Activated effector memory CD4-positive, alpha-beta T cell treated with anti-CD3 and anti-CD28 coated beads, Interleukin-2, amount 50 U/mL, for 16 hours (primary cell): ENCODE results near the gene MAEA.
"Not testable (repeated sequence)": the region's sequence is repeated elsewhere in the genome, so short reads cannot be mapped to it uniquely, and the experiment has no call there.

Experiments
- DNase-seq: peaks from one replicate; pipeline ENCODE4 v3.0.0-alpha.2; 2020

Gene MAEA

GRCh38 chr4:1279253-1279652 is 10.4 kb upstream of the MAEA start:
- peak; percentile 31 for DNase-seq

DNA sequence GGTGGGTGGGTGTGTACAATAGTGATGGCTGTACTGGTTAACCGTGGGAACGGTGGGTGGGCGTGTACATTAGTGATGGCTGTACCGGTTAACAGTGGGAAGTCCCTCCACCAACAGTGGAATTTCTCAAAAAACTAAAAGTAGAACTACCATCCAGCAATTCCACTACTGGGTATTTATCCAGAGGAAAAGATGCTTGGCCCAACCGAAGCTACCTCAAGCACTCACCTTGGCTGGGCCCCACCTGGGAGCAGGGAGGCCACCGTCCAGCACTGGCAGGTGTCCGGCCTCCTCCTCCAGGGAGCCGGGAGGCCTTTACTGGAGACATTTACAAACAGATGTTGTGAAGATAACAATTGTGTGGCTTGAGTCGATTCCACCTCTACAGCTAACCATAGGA is 6.0 kb upstream of the MAEA start:
- peak; percentile 51 for DNase-seq

- DNase-seq, result peak; percentile 45
Measured at GRCh38 chr4:1285151-1285789, 4.4 kb upstream of the MAEA start.

GRCh38 chr4:1285790-1286553 is 3.7 kb upstream of the MAEA start:
- DNase-seq, result peak; percentile 76

DNA sequence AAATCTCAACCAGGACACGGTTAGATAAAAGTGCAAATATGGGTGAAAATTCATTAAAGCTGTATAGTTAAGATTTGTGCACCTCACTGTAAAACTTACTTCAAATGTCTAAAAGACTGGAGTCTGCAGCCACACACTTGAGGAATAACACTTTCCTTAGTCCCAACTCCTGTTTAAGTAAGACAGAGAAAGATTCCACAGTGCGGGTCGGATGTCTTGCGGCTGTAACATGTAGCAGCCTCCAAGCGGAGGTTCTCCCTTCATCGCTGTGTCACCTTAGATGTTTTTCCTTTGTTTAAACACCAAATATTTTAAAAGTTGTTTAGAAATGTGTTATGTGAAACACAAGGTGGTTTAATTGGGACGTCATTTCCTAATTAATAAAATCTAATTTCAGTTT is 905 bp upstream of the MAEA start:
- DNase-seq, result no peak

GRCh38 chr4:1290165-1290977 is 680 bp downstream of the MAEA start:
- DNase-seq, result peak; percentile 68

GRCh38 chr4:1291091-1291490 is 1.4 kb downstream of the MAEA start:
- peak; percentile 59 for DNase-seq

DNA sequence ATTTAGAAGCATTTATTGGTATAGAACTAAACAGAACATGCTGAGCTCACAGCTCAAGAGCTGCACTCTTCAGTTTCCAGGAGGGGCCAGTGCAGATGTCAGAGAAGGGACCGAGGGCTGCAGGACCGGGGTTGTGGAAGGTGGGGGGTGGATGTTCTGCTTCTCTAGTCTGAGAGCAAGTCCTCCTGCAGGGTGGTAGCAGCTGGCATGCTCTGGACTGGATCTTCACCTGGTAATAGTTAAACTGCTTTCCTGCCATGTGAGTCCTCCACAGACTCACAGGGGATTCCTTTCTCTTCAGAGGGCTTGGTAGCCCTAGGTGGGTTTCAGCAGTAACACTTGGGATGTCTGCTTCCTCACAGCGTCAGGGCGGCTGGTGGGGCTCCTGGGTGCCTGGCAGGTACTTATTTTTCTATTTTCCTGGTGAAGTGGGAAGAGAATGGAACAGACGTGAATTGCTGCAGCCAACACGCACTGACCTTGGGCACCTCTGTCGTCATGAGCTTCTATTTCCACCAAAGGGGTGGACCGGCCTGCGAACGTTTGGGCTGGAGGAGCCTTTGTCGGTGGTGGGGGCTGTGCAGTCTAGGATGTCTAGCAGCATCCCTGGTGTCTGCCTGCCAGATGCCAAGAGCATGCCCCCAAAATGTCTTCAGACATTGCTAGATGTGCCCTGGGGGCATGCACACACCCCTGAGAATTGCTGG is 2.5 kb downstream of the MAEA start:
- DNase-seq, result peak; percentile 54

DNA sequence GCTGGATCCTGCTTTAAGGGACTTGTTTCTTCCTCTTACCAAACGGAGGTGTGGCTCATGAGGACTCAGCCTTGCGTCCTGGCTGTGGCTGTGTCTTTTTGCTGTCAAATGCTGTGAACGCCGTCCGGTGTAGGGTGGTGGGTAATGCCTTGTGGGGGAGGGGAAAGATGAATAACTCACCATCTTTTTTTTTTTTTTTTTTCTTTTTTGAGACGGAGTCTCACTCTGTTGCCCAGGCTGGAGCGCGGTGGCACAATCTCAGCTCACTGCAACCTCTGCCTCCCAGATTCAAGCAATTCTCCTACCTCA is 3.0 kb downstream of the MAEA start:
- not testable (repeated sequence) for DNase-seq

DNA sequence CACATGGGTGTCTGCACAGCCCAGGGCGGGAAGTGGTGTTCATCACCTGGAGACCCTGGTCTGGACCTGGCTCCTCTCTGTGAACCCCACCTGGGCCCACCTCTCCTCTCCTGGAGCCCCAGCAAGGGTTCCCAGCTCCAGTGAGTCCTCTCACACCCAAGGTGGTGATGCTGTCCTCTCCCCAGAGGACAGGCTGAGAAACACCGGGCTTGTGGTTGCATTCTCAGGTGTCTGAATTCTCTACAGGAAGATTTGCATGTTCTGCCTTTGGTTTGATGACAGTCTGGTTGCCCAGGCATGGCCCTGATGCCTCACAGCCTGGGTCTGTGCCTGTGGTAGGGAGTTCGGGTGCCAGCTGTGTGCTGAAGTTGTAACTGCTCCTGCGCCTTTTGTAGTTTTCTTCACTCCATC is 3.8 kb downstream of the MAEA start:
- DNase-seq, result peak; percentile 49

- peak; percentile 44 for DNase-seq
Measured at GRCh38 chr4:1293991-1294390, 4.3 kb downstream of the MAEA start.

GRCh38 chr4:1294424-1294823 is 4.7 kb downstream of the MAEA start:
- peak; percentile 45 for DNase-seq

- DNase-seq, result peak; percentile 60
Measured at GRCh38 chr4:1294891-1295290, 5.2 kb downstream of the MAEA start.

GRCh38 chr4:1295405-1296055 is 5.8 kb downstream of the MAEA start:
- peak; percentile 52 for DNase-seq

DNA sequence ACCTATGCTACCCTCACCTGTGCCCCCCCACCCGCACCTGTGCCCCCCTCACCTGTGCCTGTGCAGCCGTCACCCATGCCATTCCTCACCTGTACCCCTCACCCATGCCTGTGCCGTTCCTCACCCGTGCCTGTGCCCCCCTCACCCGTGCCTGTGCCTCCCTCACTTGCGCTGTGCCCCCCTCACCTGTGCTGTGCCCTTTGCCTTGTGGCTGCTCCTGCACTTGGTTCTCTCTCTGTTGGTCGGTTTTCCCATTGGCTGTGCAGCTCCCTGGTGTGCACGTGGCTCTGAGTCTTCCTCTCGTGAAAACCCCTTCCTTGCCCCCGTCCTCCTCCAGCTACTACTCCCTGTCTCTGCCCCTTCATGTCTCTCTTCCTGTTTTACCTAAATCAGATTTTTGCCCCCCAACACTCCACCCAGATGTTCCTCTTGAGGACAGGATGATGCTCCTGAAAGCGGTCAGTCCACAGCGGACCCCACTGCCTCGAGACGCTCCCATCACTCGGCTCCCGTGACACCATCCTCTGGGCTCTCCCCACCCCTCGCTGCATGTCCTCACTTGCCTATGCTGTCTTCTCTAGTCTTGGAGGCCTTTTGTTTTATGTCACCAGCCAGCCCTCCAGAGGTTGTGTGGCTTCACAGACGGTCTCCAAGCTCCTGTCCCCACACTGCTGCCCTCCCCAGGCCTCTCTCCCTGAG is 6.8 kb downstream of the MAEA start:
- peak; percentile 48 for DNase-seq

- peak; percentile 49 for DNase-seq
Measured at GRCh38 chr4:1297023-1297395, 7.3 kb downstream of the MAEA start.

GRCh38 chr4:1297456-1298325 is 8.0 kb downstream of the MAEA start:
- peak; percentile 72 for DNase-seq

- DNase-seq, result peak; percentile 39
Measured at GRCh38 chr4:1298461-1298860, 8.8 kb downstream of the MAEA start.

GRCh38 chr4:1299301-1299860 is 9.7 kb downstream of the MAEA start:
- DNase-seq, result peak; percentile 41
